Nucleus accumbens (tissue), 56 donors: ENCODE results near the gene NIT2.

Experiments used
- DNase-seq, 56 donors: peaks; one replicate each; lab custom pipeline; 2025; lab: John Stamatoyannopoulos, UW

NIT2 gene

GRCh38 chr3:100386437-100387074 lies 52.0 kb downstream of the NIT2 start:
- DNase-seq: no peak

GRCh38 chr3:100389025-100389424 lies 54.5 kb downstream of the NIT2 start:
- no peak for DNase-seq

GRCh38 chr3:100395679-100396431 lies 61.3 kb downstream of the NIT2 start:
- DNase-seq: no peak

- no peak for DNase-seq
These were observed 62.4 kb downstream of the NIT2 start for GRCh38 chr3:100396967-100397366.

- peak in 1 of 56 donors; percentile 4 for DNase-seq
These were observed 64.9 kb downstream of the NIT2 start for GRCh38 chr3:100399341-100400071.

DNA sequence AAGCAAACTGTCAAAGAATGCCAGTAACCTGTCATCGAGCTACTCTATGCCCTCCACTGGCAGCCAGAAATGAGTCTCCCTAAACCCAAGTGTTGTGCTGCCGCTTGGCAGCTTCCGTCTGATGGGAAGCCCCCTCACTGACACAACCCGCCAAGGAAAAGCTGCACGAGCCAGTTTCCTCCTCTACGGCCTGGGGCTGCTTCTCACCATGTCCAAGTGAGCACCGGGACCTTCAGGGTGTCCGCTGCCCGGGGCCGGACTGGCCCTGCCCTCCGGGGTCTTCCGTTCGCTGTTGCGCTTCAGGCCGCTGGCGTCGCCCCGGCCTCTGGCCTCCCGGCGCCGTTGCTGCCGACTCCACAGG lies 65.8 kb downstream of the NIT2 start:
- peak in 7 of 56 donors; percentile 32 to 50 (median 47) for DNase-seq

- peak; percentile 83 to 99 (median 96) for DNase-seq
These were observed 66.5 kb downstream of the NIT2 start, which contains the start of the genes LNP1 and TOMM70 for GRCh38 chr3:100400780-100401673. Gene LNP1, plus strand, starts transcription at chr3:100401539. Its CDS starts 28,191 bp downstream, at chr3:100429730. Gene TOMM70, minus strand, starts transcription at chr3:100401089. Its CDS starts 140 bp downstream, at chr3:100400949.

- peak in 36 of 56 donors; percentile 13 to 81 (median 56) for DNase-seq
These were observed 67.1 kb downstream of the NIT2 start for GRCh38 chr3:100401674-100402041.

DNA sequence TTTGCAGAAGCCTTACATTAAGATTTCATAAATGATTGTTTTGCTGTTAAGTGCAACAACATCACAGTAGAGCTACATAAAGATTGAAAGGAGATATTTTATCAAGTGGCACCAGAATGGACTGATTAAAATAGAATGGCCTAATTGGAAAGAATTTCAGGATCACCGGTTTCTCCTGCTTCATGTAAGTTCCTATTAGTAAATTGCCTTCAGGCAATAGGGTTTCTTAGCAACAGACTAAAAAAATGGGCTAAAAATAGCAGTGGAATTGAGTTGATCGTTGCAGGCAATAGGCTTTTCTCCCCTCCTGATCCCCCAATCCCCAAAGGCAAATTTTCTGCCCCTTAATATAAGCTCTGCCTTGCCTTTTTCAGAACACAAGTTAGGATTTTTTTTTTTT lies 67.7 kb downstream of the NIT2 start:
- DNase-seq: peak in 2 of 56 donors; percentile 2 to 11

DNA sequence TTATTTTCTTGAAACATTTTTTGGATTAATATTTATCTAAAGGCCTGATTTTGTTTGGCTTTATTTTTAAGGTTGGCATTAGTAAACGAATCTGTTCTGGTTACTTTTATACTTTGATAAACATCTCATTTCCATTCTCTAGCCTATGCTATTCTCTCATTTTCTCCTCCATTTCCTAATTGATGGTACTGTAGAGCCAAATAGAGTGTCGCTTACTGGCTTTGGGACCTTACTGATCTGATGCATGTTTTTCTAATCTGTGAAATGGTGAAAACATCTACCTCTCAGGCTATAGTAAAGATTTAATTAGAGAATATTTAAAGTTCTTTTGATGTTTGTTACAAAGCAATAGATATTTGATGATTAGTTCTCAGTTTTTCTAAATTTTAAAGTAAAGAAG lies 68.3 kb downstream of the NIT2 start:
- DNase-seq: no peak

DNA sequence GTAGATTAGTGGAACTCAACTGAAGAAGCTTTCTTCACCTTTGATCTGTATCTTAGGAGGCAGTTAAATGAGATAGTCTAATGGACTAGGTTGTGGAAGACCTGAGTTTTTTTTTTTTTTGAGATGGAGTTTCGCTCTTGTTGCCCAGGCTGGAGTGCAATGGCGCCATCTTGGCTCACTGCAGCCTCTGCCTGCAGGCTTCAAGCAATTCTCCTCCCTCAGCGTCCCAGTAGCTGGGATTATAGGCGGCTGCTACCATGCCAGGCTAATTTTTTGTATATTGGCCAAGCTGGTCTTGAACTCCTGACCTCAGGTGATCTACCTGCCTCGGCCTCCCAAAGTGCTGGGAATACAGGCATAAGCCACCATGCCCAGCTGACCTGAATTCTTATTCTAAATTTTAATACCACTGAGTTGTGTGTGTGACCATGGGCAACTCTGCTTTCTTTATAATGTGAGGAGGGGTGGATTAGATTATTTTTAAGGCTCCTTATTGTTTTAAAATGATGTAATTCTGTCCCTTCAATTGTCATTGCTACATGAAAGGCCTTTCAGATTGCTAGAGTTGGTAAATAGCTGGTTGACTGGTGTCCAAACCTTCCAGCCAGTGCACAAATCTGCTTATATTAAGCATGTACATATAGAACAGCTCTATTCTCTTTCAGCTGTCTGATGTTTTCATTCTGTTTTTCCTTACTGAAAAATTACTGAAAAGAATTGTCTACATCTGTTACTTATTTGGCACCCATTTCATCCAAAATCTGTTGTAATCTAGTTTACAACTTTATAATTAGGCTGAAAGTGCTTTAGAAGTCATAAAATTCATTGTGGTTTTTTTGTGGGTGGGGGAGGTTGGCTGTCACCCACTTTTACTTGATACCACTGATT lies 69.0 kb downstream of the NIT2 start:
- DNase-seq: peak in 3 of 56 donors; percentile 1 to 5 (median 1)

- no peak for DNase-seq
These were observed 69.6 kb downstream of the NIT2 start for GRCh38 chr3:100404250-100404548.

DNA sequence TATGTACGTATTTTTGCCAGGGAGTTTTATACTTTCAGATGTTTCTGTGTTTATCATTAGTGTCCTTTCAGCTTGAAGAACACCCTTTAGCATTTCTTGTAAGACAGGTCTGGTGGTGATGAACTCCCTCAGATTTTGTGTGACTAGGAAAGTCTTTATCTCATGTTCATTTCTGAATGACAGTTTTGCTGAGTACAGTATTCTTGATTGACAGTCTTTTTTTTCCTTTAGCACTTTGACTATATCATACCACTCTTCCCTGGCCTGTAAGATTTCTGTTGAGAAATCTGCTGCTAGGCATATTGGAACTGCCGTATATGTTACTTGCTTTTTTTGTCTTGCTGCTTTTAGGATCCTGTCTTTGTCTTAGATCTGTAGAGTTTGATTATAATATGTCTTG lies 72.6 kb downstream of the NIT2 start:
- no peak for DNase-seq

- no peak for DNase-seq
These were observed 73.5 kb downstream of the NIT2 start for GRCh38 chr3:100407977-100408532.
